ENCODE measurements around the gene PNPLA1.

The PNPLA1 gene

GRCh38 chr6:36247693-36248092, 22.2 kb upstream of the PNPLA1 start:
- Histone ChIP-seq H3K9ac (ENCODE audit: low read length) (no peak overlapping the region), H3K4me3 (ENCODE audit: low read depth, low read length, poor library complexity, severe bottlenecking) (no peak overlapping the region), H3K79me2 (ENCODE audit: insufficient read depth, low read length) (no peaks in the 10 kb centered on the region), H3F3A (ENCODE audit: insufficient read depth, low read length) (no peaks in the 10 kb centered on the region), H3K36me3 (ENCODE audit: insufficient read depth, low read length) (no peaks in the 10 kb centered on the region), H3K4me2 (ENCODE audit: low read length) (no peak overlapping the region), H3K27me3 (ENCODE audit: insufficient read depth, low read length) (no peaks in the 10 kb centered on the region), H3K27ac (ENCODE audit: low read depth, low read length, poor library complexity, severe bottlenecking) (no peak overlapping the region), H3K4me1 (ENCODE audit: insufficient read depth, low read length, severe bottlenecking) (peaks cover 4% of the 10 kb centered on the region), H4K20me1 (ENCODE audit: insufficient read depth, low read length) (no peaks in the 10 kb centered on the region), H3K9me3 (ENCODE audit: low read length) (no peaks in the 10 kb centered on the region), H3K9me2 (ENCODE audit: low read depth, low read length) (no peaks in the 10 kb centered on the region), H2AFZ (ENCODE audit: low read length) (no peak overlapping the region)
- TF ChIP-seq, protein P1, sequence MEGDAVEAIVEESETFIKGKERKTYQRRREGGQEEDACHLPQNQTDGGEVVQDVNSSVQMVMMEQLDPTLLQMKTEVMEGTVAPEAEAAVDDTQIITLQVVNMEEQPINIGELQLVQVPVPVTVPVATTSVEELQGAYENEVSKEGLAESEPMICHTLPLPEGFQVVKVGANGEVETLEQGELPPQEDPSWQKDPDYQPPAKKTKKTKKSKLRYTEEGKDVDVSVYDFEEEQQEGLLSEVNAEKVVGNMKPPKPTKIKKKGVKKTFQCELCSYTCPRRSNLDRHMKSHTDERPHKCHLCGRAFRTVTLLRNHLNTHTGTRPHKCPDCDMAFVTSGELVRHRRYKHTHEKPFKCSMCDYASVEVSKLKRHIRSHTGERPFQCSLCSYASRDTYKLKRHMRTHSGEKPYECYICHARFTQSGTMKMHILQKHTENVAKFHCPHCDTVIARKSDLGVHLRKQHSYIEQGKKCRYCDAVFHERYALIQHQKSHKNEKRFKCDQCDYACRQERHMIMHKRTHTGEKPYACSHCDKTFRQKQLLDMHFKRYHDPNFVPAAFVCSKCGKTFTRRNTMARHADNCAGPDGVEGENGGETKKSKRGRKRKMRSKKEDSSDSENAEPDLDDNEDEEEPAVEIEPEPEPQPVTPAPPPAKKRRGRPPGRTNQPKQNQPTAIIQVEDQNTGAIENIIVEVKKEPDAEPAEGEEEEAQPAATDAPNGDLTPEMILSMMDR (IDR thresholded peaks at IDR 0.05; ENCODE audit: low read length): no peak
- no peak for TF ChIP-seq EZH2 (IDR thresholded peaks at IDR 0.05; ENCODE audit: borderline replicate concordance, low read length)

- Histone ChIP-seq H3K4me3 (ENCODE audit: low read depth, low read length, poor library complexity, severe bottlenecking) (no peak overlapping the region), H3K9me2 (ENCODE audit: low read depth, low read length) (no peaks in the 10 kb centered on the region), H3K36me3 (ENCODE audit: insufficient read depth, low read length) (no peaks in the 10 kb centered on the region), H4K20me1 (ENCODE audit: insufficient read depth, low read length) (no peaks in the 10 kb centered on the region), H2AFZ (ENCODE audit: low read length) (no peak overlapping the region), H3K4me1 (ENCODE audit: insufficient read depth, low read length, severe bottlenecking) (peaks cover 4% of the 10 kb centered on the region), H3F3A (ENCODE audit: insufficient read depth, low read length) (no peaks in the 10 kb centered on the region), H3K27ac (ENCODE audit: low read depth, low read length, poor library complexity, severe bottlenecking) (no peak overlapping the region), H3K27me3 (ENCODE audit: insufficient read depth, low read length) (no peaks in the 10 kb centered on the region), H3K4me2 (ENCODE audit: low read length) (no peak overlapping the region), H3K9ac (ENCODE audit: low read length) (no peak overlapping the region), H3K9me3 (ENCODE audit: low read length) (no peaks in the 10 kb centered on the region), H3K79me2 (ENCODE audit: insufficient read depth, low read length) (no peaks in the 10 kb centered on the region)
- TF ChIP-seq EZH2 (IDR thresholded peaks at IDR 0.05; ENCODE audit: borderline replicate concordance, low read length): no peak
- TF ChIP-seq, protein P1 (IDR thresholded peaks at IDR 0.05; ENCODE audit: low read length): no peak
Measured at GRCh38 chr6:36248980-36249379, 20.9 kb upstream of the PNPLA1 start.

DNA sequence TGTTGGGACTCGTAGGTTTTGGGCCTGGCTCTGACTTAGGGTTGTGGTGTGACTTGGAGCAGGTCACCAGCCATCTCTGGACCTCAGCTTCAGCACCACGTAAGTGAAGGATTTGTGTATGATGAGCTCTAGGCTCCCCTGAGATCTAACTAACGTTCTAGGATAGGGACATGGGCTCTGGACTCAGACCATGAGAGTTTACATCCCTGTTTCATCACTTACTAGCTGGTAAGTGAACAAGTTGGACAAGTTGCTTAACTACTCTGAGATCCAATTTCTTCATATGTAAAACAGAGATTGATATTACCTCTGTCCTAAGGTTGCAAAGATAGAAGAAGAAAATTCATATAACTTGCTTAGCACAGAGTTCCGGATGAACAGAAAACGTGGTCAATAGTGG, 20.3 kb upstream of the PNPLA1 start:
- H3K27ac ChIP-seq (ENCODE audit: low read depth, low read length, poor library complexity, severe bottlenecking): no peak overlapping the region
- no peaks in the 10 kb centered on the region for H3K9me2 ChIP-seq (ENCODE audit: low read depth, low read length)
- H3K4me2 ChIP-seq (ENCODE audit: low read length): no peak overlapping the region

More for the DNA sequence above, 20.3 kb upstream of the PNPLA1 start:
- Histone ChIP-seq H2AFZ (ENCODE audit: low read length) (no peak overlapping the region), H4K20me1 (ENCODE audit: insufficient read depth, low read length) (no peaks in the 10 kb centered on the region), H3K27me3 (ENCODE audit: insufficient read depth, low read length) (no peaks in the 10 kb centered on the region), H3K79me2 (ENCODE audit: insufficient read depth, low read length) (no peaks in the 10 kb centered on the region), H3F3A (ENCODE audit: insufficient read depth, low read length) (no peaks in the 10 kb centered on the region), H3K9ac (ENCODE audit: low read length) (no peak overlapping the region), H3K9me3 (ENCODE audit: low read length) (no peaks in the 10 kb centered on the region), H3K4me3 (ENCODE audit: low read depth, low read length, poor library complexity, severe bottlenecking) (no peak overlapping the region), H3K4me1 (ENCODE audit: insufficient read depth, low read length, severe bottlenecking) (peaks cover 4% of the 10 kb centered on the region), H3K36me3 (ENCODE audit: insufficient read depth, low read length) (no peaks in the 10 kb centered on the region)
- no peak for TF ChIP-seq EZH2 (IDR thresholded peaks at IDR 0.05; ENCODE audit: borderline replicate concordance, low read length)
- TF ChIP-seq, protein P1 (IDR thresholded peaks at IDR 0.05; ENCODE audit: low read length): no peak

Data from OCI-LY1 (cell line).